ENCODE measurements around the gene SCNN1G.

Gene SCNN1G

GRCh38 chr16:23145186-23145585 lies 37.4 kb upstream of the SCNN1G start:
- DNase-seq, result no peak
- TF ChIP-seq CTCF (IDR thresholded peaks at IDR 0.05; ENCODE audit: low read depth, low read length, missing control alignments), result no peak
- in situ Hi-C loops (cut with HindIII; ENCODE audit: low pct_ligation_motif_present, low sequenced_read_pairs), result no loop called here
- H3K36me3 ChIP-seq (replicated peaks), result no peaks in the 10 kb centered on the region
- no peaks in the 10 kb centered on the region for H3K27me3 ChIP-seq (replicated peaks)
- no peak overlapping the region for H3K4me3 ChIP-seq (ENCODE audit: low read depth, low read length)
- no peak overlapping the region for H3K27ac ChIP-seq

- Histone ChIP-seq H3K27ac (no peak overlapping the region), H3K27me3 (replicated peaks) (no peaks in the 10 kb centered on the region), H3K4me3 (ENCODE audit: low read depth, low read length) (no peak overlapping the region), H3K36me3 (replicated peaks) (no peaks in the 10 kb centered on the region)
- in situ Hi-C loops (cut with HindIII; ENCODE audit: low pct_ligation_motif_present, low sequenced_read_pairs), result no loop called here
- TF ChIP-seq CTCF (IDR thresholded peaks at IDR 0.05; ENCODE audit: low read depth, low read length, missing control alignments), result no peak
- DNase-seq, result peak; percentile 33
Observed at GRCh38 chr16:23145608-23146007, 36.9 kb upstream of the SCNN1G start.

GRCh38 chr16:23146877-23147601 lies 35.5 kb upstream of the SCNN1G start:
- no peak for DNase-seq

GRCh38 chr16:23147666-23148065 lies 34.9 kb upstream of the SCNN1G start:
- DNase-seq, result no peak
- TF ChIP-seq CTCF (IDR thresholded peaks at IDR 0.05; ENCODE audit: low read depth, low read length, missing control alignments), result no peak
- Histone ChIP-seq H3K27ac (no peak overlapping the region), H3K36me3 (replicated peaks) (no peaks in the 10 kb centered on the region), H3K4me3 (ENCODE audit: low read depth, low read length) (peak overlapping the region; percentile 71), H3K27me3 (replicated peaks) (no peaks in the 10 kb centered on the region)
- in situ Hi-C loops (cut with HindIII; ENCODE audit: low pct_ligation_motif_present, low sequenced_read_pairs), result no loop called here

More at GRCh38 chr16:23146877-23147601, 35.5 kb upstream of the SCNN1G start:
- in situ Hi-C loops (cut with HindIII; ENCODE audit: low pct_ligation_motif_present, low sequenced_read_pairs), result no loop called here
- no peak for TF ChIP-seq CTCF (IDR thresholded peaks at IDR 0.05; ENCODE audit: low read depth, low read length, missing control alignments)
- Histone ChIP-seq H3K4me3 (ENCODE audit: low read depth, low read length) (no peak overlapping the region), H3K36me3 (replicated peaks) (no peaks in the 10 kb centered on the region), H3K27me3 (replicated peaks) (no peaks in the 10 kb centered on the region), H3K27ac (no peak overlapping the region)

GRCh38 chr16:23148166-23148512 lies 34.4 kb upstream of the SCNN1G start:
- H3K36me3 ChIP-seq (replicated peaks), result no peaks in the 10 kb centered on the region
- no peak overlapping the region for H3K27ac ChIP-seq
- H3K27me3 ChIP-seq (replicated peaks), result no peaks in the 10 kb centered on the region
- H3K4me3 ChIP-seq (ENCODE audit: low read depth, low read length), result peak overlapping the region; percentile 71
- TF ChIP-seq CTCF (IDR thresholded peaks at IDR 0.05; ENCODE audit: low read depth, low read length, missing control alignments), result no peak
- no peak for DNase-seq
- in situ Hi-C loops (cut with HindIII; ENCODE audit: low pct_ligation_motif_present, low sequenced_read_pairs), result no loop called here
